ENCODE measurements around the gene CFAP251.
A peak's percentile ranks its signal among the peaks of the same experiment; 100 is the strongest.

CFAP251 gene

GRCh38 chr12:122021193-122021821, 102.9 kb downstream of the CFAP251 start:
- no peaks in the 10 kb centered on the region for H3K27me3 ChIP-seq (ENCODE audit: insufficient read depth, low read length)
- H3K27ac ChIP-seq (ENCODE audit: low read depth, low read length) = no peak overlapping the region
- H3K79me2 ChIP-seq (ENCODE audit: control insufficient read depth, insufficient read depth, low read length, unreplicated experiment) = peaks cover under 1% of the 10 kb centered on the region
- peaks cover 2% of the 10 kb centered on the region for H3K4me1 ChIP-seq (ENCODE audit: control insufficient read depth, insufficient read depth, low read length, unreplicated experiment)
- H3K36me3 ChIP-seq (ENCODE audit: insufficient read depth, low read length) = no peaks in the 10 kb centered on the region
- H3K4me3 ChIP-seq (ENCODE audit: low read depth, low read length) = peak overlapping the region; percentile 70
- H2AFZ ChIP-seq (ENCODE audit: low read length, unreplicated experiment) = peak overlapping the region; percentile 17

- Histone ChIP-seq H2AFZ (ENCODE audit: low read length, unreplicated experiment) (peak within 1 kb of the TSS; percentile 82), H3K79me2 (ENCODE audit: control insufficient read depth, insufficient read depth, low read length, unreplicated experiment) (peaks cover 6% of the 10 kb centered on the region), H3K27ac (ENCODE audit: low read depth, low read length) (no peak within 1 kb of the TSS), H3K4me3 (ENCODE audit: low read depth, low read length) (peak within 1 kb of the TSS; percentile 93), H3K4me1 (ENCODE audit: control insufficient read depth, insufficient read depth, low read length, unreplicated experiment) (peaks cover 2% of the 10 kb centered on the region), H3K36me3 (ENCODE audit: insufficient read depth, low read length) (no peaks in the 10 kb centered on the region), H3K27me3 (ENCODE audit: insufficient read depth, low read length) (no peaks in the 10 kb centered on the region)
Measured at GRCh38 chr12:122021822-122022392, 103.5 kb downstream of the CFAP251 start, which contains the start of gene BCL7A. Gene BCL7A (plus strand): TSS chr12:122021884. CDS start chr12:122022092, 208 bp downstream.

- H3K79me2 ChIP-seq (ENCODE audit: control insufficient read depth, insufficient read depth, low read length, unreplicated experiment) = peaks cover 6% of the 10 kb centered on the region
- H3K27ac ChIP-seq (ENCODE audit: low read depth, low read length) = peak overlapping the region; percentile 27; the same call in 1 of the 2 replicates
- H3K4me3 ChIP-seq (ENCODE audit: low read depth, low read length) = peak overlapping the region; percentile 93
- H3K4me1 ChIP-seq (ENCODE audit: control insufficient read depth, insufficient read depth, low read length, unreplicated experiment) = peaks cover 2% of the 10 kb centered on the region
- H3K36me3 ChIP-seq (ENCODE audit: insufficient read depth, low read length) = no peaks in the 10 kb centered on the region
- no peaks in the 10 kb centered on the region for H3K27me3 ChIP-seq (ENCODE audit: insufficient read depth, low read length)
- H2AFZ ChIP-seq (ENCODE audit: low read length, unreplicated experiment) = peak overlapping the region; percentile 82
Measured at GRCh38 chr12:122022393-122023338, 104.3 kb downstream of the CFAP251 start.

GRCh38 chr12:122023339-122024131, 105.1 kb downstream of the CFAP251 start:
- H3K4me1 ChIP-seq (ENCODE audit: control insufficient read depth, insufficient read depth, low read length, unreplicated experiment) = peaks cover 2% of the 10 kb centered on the region
- no peaks in the 10 kb centered on the region for H3K27me3 ChIP-seq (ENCODE audit: insufficient read depth, low read length)
- peak overlapping the region; percentile 27; the same call in 1 of the 2 replicates for H3K27ac ChIP-seq (ENCODE audit: low read depth, low read length)
- H3K4me3 ChIP-seq (ENCODE audit: low read depth, low read length) = peak overlapping the region; percentile 93
- H3K36me3 ChIP-seq (ENCODE audit: insufficient read depth, low read length) = no peaks in the 10 kb centered on the region
- peaks cover 6% of the 10 kb centered on the region for H3K79me2 ChIP-seq (ENCODE audit: control insufficient read depth, insufficient read depth, low read length, unreplicated experiment)
- H2AFZ ChIP-seq (ENCODE audit: low read length, unreplicated experiment) = peak overlapping the region; percentile 82

- H3K4me3 ChIP-seq (ENCODE audit: low read depth, low read length) = peak overlapping the region; percentile 93
- H2AFZ ChIP-seq (ENCODE audit: low read length, unreplicated experiment) = peak overlapping the region; percentile 82
- H3K27me3 ChIP-seq (ENCODE audit: insufficient read depth, low read length) = no peaks in the 10 kb centered on the region
- H3K4me1 ChIP-seq (ENCODE audit: control insufficient read depth, insufficient read depth, low read length, unreplicated experiment) = peaks cover 2% of the 10 kb centered on the region
- peaks cover 6% of the 10 kb centered on the region for H3K79me2 ChIP-seq (ENCODE audit: control insufficient read depth, insufficient read depth, low read length, unreplicated experiment)
- no peaks in the 10 kb centered on the region for H3K36me3 ChIP-seq (ENCODE audit: insufficient read depth, low read length)
- no peak overlapping the region for H3K27ac ChIP-seq (ENCODE audit: low read depth, low read length)
Measured at GRCh38 chr12:122024132-122024785, 105.9 kb downstream of the CFAP251 start.

GRCh38 chr12:122026706-122027333, 108.4 kb downstream of the CFAP251 start:
- Histone ChIP-seq H3K79me2 (ENCODE audit: control insufficient read depth, insufficient read depth, low read length, unreplicated experiment) (peaks cover 6% of the 10 kb centered on the region), H3K36me3 (ENCODE audit: insufficient read depth, low read length) (no peaks in the 10 kb centered on the region), H3K4me1 (ENCODE audit: control insufficient read depth, insufficient read depth, low read length, unreplicated experiment) (peaks cover 2% of the 10 kb centered on the region), H3K4me3 (ENCODE audit: low read depth, low read length) (no peak overlapping the region), H2AFZ (ENCODE audit: low read length, unreplicated experiment) (no peak overlapping the region), H3K27me3 (ENCODE audit: insufficient read depth, low read length) (no peaks in the 10 kb centered on the region), H3K27ac (ENCODE audit: low read depth, low read length) (no peak overlapping the region)

DNA sequence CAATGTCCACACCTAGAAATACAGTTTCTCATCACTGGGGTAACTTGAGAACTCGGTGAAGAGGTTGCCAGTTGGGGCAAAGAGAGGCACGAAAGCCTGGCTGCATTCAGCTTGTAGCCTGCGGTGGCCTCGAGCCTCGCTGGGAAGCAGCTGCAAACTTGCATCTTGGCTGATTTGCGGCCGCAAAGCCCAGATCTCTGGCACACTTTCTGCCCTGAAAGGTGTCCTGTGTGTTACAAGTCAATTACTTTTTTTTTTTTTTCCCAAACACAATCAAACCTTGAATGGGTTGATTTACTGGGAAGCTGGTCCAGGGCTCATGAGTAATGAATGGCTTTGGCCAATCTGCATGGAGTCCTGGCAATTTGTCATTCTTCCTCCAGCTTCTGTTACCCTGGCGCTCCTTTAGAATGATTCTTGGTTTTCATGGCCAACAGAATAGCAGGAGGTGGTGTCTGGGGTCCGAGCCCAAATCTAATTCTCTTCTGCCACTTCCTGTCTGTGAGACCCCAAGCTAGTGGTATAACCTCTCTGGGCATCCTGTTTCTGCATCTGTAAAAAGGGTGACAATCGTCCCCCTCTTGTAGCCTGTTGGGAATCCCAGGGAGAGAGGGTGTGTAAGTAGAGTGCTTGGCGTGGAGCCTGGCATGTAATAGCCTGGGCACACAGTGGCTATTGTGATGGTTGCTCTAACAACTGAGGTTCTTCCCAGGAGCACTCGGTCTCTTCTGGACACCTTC, 109.9 kb downstream of the CFAP251 start:
- no peak overlapping the region for H3K27ac ChIP-seq (ENCODE audit: low read depth, low read length)
- H3K36me3 ChIP-seq (ENCODE audit: insufficient read depth, low read length) = no peaks in the 10 kb centered on the region
- peaks cover 6% of the 10 kb centered on the region for H3K79me2 ChIP-seq (ENCODE audit: control insufficient read depth, insufficient read depth, low read length, unreplicated experiment)
- no peaks in the 10 kb centered on the region for H3K27me3 ChIP-seq (ENCODE audit: insufficient read depth, low read length)
- peaks cover 2% of the 10 kb centered on the region for H3K4me1 ChIP-seq (ENCODE audit: control insufficient read depth, insufficient read depth, low read length, unreplicated experiment)
- H2AFZ ChIP-seq (ENCODE audit: low read length, unreplicated experiment) = no peak overlapping the region
- no peak overlapping the region for H3K4me3 ChIP-seq (ENCODE audit: low read depth, low read length)

DNA sequence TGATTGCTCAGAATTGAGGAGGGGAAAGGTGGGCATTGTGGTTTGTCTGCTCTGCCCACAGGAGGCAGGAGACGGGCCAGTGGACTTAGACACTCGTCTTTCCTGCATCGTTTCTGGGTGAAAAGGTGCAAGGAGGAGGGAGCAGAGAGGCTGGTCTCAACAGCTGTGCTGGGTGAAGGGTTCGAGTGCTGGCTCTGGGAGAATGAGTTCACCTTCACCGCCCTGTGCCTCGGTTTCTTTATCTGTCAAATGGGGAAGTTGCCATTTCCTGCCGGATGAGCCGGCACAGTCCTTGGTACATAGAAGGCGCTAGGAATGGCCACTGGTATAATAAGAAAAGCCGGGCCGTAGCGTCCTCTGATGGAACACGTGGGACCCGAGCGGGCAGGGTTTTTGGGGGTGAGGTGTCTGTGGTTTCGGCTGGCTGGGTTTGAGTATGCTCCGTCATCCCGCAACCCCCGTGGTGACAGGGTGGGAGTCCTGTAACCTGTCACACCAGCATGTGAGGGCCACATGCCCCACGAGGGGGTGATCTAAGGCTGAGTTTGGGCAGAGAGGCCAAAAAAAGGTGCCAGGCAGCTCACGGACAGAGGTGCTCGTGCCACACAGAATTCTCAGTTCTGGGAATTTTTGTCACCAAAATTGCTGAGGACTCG, 110.6 kb downstream of the CFAP251 start:
- Histone ChIP-seq H3K27ac (ENCODE audit: low read depth, low read length) (no peak overlapping the region), H3K4me3 (ENCODE audit: low read depth, low read length) (no peak overlapping the region), H3K79me2 (ENCODE audit: control insufficient read depth, insufficient read depth, low read length, unreplicated experiment) (peaks cover 6% of the 10 kb centered on the region), H3K27me3 (ENCODE audit: insufficient read depth, low read length) (no peaks in the 10 kb centered on the region), H3K36me3 (ENCODE audit: insufficient read depth, low read length) (no peaks in the 10 kb centered on the region), H3K4me1 (ENCODE audit: control insufficient read depth, insufficient read depth, low read length, unreplicated experiment) (no peaks in the 10 kb centered on the region), H2AFZ (ENCODE audit: low read length, unreplicated experiment) (no peak overlapping the region)

Measured in ACC112 (cell line).